ENCODE data around the gene UQCRFS1. TPM values are rescaled to one million over a fixed set of nuclear protein-coding genes. Genes with fewer than 3 reads are reported as not detected.

Gene UQCRFS1
- total RNA-seq, 2 donors from 2014 or later = 42.1 to 46.2 TPM

- DNase-seq (ENCODE audit: low spot score in 2 of 2) = no peak
Measured at GRCh38 chr19:29189033-29189360, 24.0 kb downstream of the UQCRFS1 start.

GRCh38 chr19:29188289-29189032 lies 24.5 kb downstream of the UQCRFS1 start:
- DNase-seq (ENCODE audit: low spot score in 2 of 2) (no peak), ATAC-seq (no peak)
- H3K9me3 Mint-ChIP-seq = no peaks in the 10 kb centered on the region
- no peak overlapping the region for H3K27ac Mint-ChIP-seq
- no peaks in the 10 kb centered on the region for H3K36me3 Mint-ChIP-seq

More at GRCh38 chr19:29189033-29189360, 24.0 kb downstream of the UQCRFS1 start:
- ATAC-seq = no peak
- Mint-ChIP-seq H3K36me3 (no peaks in the 10 kb centered on the region), H3K9me3 (no peaks in the 10 kb centered on the region), H3K27ac (peak overlapping the region in 1 of 2 donors; percentile 14)

- DNase-seq (ENCODE audit: low spot score in 2 of 2) (no peak), ATAC-seq (no peak)
- no peak overlapping the region for H3K27ac Mint-ChIP-seq
- H3K36me3 Mint-ChIP-seq = no peaks in the 10 kb centered on the region
- no peaks in the 10 kb centered on the region for H3K9me3 Mint-ChIP-seq
Measured at GRCh38 chr19:29187676-29188075, 25.3 kb downstream of the UQCRFS1 start.

- ATAC-seq = no peak
- Mint-ChIP-seq H3K9me3 (no peaks in the 10 kb centered on the region), H3K36me3 (no peaks in the 10 kb centered on the region), H3K27ac (no peak overlapping the region)
- no peak for DNase-seq (ENCODE audit: low spot score in 2 of 2)
Measured at GRCh38 chr19:29185427-29185826, 27.5 kb downstream of the UQCRFS1 start.

GRCh38 chr19:29176981-29177754 lies 35.8 kb downstream of the UQCRFS1 start:
- H3K36me3 Mint-ChIP-seq = peaks cover 27 to 36% of the 10 kb centered on the region in 2 donors
- ATAC-seq = no peak
- no peak overlapping the region for H3K27ac Mint-ChIP-seq
- H3K9me3 Mint-ChIP-seq = peaks cover 33 to 43% of the 10 kb centered on the region in 2 donors
- no peak for DNase-seq (ENCODE audit: low spot score in 2 of 2)

GRCh38 chr19:29173896-29174295 lies 39.1 kb downstream of the UQCRFS1 start:
- H3K36me3 Mint-ChIP-seq = peaks cover 27 to 45% of the 10 kb centered on the region in 2 donors
- H3K27ac Mint-ChIP-seq = no peak overlapping the region
- DNase-seq (ENCODE audit: low spot score in 2 of 2) (no peak), ATAC-seq (no peak)
- peaks cover 42 to 48% of the 10 kb centered on the region in 2 donors for H3K9me3 Mint-ChIP-seq

- H3K9me3 Mint-ChIP-seq = peaks cover 42 to 48% of the 10 kb centered on the region in 2 donors
- peaks cover 25 to 45% of the 10 kb centered on the region in 2 donors for H3K36me3 Mint-ChIP-seq
Measured at GRCh38 chr19:29172302-29172701, 40.6 kb downstream of the UQCRFS1 start.

GRCh38 chr19:29171525-29171924 lies 41.4 kb downstream of the UQCRFS1 start:
- H3K27ac Mint-ChIP-seq = no peak overlapping the region
- no peak for DNase-seq (ENCODE audit: low spot score in 2 of 2)
- peaks cover 42 to 44% of the 10 kb centered on the region in 2 donors for H3K9me3 Mint-ChIP-seq
- peaks cover 19 to 40% of the 10 kb centered on the region in 2 donors for H3K36me3 Mint-ChIP-seq
- ATAC-seq = no peak

More at GRCh38 chr19:29172302-29172701, 40.6 kb downstream of the UQCRFS1 start:
- DNase-seq (ENCODE audit: low spot score in 2 of 2) = no peak
- ATAC-seq = no peak
- no peak overlapping the region for H3K27ac Mint-ChIP-seq

GRCh38 chr19:29170554-29170953 lies 42.4 kb downstream of the UQCRFS1 start:
- Mint-ChIP-seq H3K27ac (no peak overlapping the region), H3K9me3 (peaks cover 32 to 36% of the 10 kb centered on the region in 2 donors), H3K36me3 (peaks cover 14 to 31% of the 10 kb centered on the region in 2 donors)
- ATAC-seq (peak; percentile 59 to 76), DNase-seq (ENCODE audit: low spot score in 2 of 2) (no peak)

GRCh38 chr19:29162694-29163093 lies 50.3 kb downstream of the UQCRFS1 start:
- peaks cover 3 to 7% of the 10 kb centered on the region in 2 donors for H3K36me3 Mint-ChIP-seq

GRCh38 chr19:29155683-29156082 lies 57.3 kb downstream of the UQCRFS1 start:
- DNase-seq (ENCODE audit: low spot score in 2 of 2) (no peak), ATAC-seq (no peak)
- Mint-ChIP-seq H3K36me3 (peaks cover 26 to 30% of the 10 kb centered on the region in 2 donors), H3K27ac (no peak overlapping the region), H3K9me3 (peaks cover 36 to 45% of the 10 kb centered on the region in 2 donors)

More at GRCh38 chr19:29162694-29163093, 50.3 kb downstream of the UQCRFS1 start:
- ATAC-seq (no peak), DNase-seq (ENCODE audit: low spot score in 2 of 2) (no peak)
- Mint-ChIP-seq H3K27ac (no peak overlapping the region), H3K9me3 (peaks cover 2 to 3% of the 10 kb centered on the region in 2 donors)
